ENCODE measurements around the gene ADH1A. TPM values are rescaled to one million over a fixed set of nuclear protein-coding genes. Genes with fewer than 3 reads are reported as not detected.

Gene ADH1A
- polyA plus RNA-seq, 1 donor (not counting 4 experiments of a cell fraction or from before 2014, with no cell fraction given): not detected

DNA sequence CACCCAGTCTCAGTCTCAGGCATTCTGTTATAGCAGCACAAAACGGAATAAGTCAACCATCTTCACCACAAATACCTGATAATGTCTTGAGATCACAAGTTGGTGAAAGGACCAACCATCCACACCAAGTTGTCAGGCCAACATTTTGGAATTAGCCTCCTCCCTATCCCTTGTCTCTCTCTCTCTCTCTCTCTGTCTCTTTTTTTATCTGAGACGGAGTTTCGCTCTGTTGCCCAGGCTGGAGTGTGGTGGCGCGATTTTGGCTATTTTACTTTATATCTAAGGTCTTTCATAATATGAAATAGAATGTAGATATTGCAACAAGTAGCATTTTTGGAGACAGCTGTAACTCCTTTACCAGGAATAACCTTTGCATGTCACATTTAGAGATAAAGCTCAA is 15.7 kb downstream of the ADH1A start:
- Histone ChIP-seq H3K27me3 (ENCODE audit: control insufficient read depth, extremely low read depth, insufficient read depth, low read length) (no peaks in the 10 kb centered on the region), H4K20me1 (ENCODE audit: control insufficient read depth, extremely low read depth, insufficient read depth, low read length) (no peaks in the 10 kb centered on the region), H2AFZ (ENCODE audit: control insufficient read depth, low read length) (no peak overlapping the region), H3K4me3 (ENCODE audit: control insufficient read depth in 2 of 3, extremely low read depth in 1 of 3, insufficient read depth in 2 of 3, low read depth in 1 of 3, low read length in 3 of 3) (no peak overlapping the region), H3K27ac (ENCODE audit: control insufficient read depth, insufficient read depth, low read length) (no peak overlapping the region), H3K4me1 (ENCODE audit: control insufficient read depth, extremely low read depth, insufficient read depth, low read length) (no peaks in the 10 kb centered on the region), H3K79me2 (ENCODE audit: control insufficient read depth, insufficient read depth, low read length) (no peaks in the 10 kb centered on the region), H3K4me2 (ENCODE audit: control insufficient read depth, extremely low read depth, insufficient read depth, low read depth, low read length) (no peak overlapping the region), H3K9me1 (ENCODE audit: control insufficient read depth, extremely low read depth, insufficient read depth, low read length) (no peaks in the 10 kb centered on the region), H3K36me3 (ENCODE audit: control insufficient read depth in 2 of 2, extremely low read depth in 1 of 2, insufficient read depth in 2 of 2, low read length in 2 of 2) (no peaks in the 10 kb centered on the region), H3K9me3 (ENCODE audit: control insufficient read depth, low read depth, low read length) (no peaks in the 10 kb centered on the region), H3K9ac (ENCODE audit: control insufficient read depth, extremely low read depth, insufficient read depth, low read length) (no peak overlapping the region)
- no peak for DNase-seq (ENCODE audit: low read depth, low spot score)
- dilution Hi-C loops (cut with MboI; ENCODE audit: extremely low pct_ligation_motif_present, low sequenced_read_pairs): no loop called here
- no peak for TF ChIP-seq EZH2 (IDR thresholded peaks at IDR 0.05; ENCODE audit: low read length)
- TF ChIP-seq, protein P1, sequence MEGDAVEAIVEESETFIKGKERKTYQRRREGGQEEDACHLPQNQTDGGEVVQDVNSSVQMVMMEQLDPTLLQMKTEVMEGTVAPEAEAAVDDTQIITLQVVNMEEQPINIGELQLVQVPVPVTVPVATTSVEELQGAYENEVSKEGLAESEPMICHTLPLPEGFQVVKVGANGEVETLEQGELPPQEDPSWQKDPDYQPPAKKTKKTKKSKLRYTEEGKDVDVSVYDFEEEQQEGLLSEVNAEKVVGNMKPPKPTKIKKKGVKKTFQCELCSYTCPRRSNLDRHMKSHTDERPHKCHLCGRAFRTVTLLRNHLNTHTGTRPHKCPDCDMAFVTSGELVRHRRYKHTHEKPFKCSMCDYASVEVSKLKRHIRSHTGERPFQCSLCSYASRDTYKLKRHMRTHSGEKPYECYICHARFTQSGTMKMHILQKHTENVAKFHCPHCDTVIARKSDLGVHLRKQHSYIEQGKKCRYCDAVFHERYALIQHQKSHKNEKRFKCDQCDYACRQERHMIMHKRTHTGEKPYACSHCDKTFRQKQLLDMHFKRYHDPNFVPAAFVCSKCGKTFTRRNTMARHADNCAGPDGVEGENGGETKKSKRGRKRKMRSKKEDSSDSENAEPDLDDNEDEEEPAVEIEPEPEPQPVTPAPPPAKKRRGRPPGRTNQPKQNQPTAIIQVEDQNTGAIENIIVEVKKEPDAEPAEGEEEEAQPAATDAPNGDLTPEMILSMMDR (optimal IDR thresholded peaks at IDR 0.05 in 1 of 3, IDR thresholded peaks at IDR 0.05 in 1 of 3, conservative IDR thresholded peaks at IDR 0.05 in 1 of 3; ENCODE audit: extremely low read depth in 1 of 3, insufficient read depth in 2 of 3, low read length in 3 of 3): no peak
- no peak for FAIRE-seq

DNA sequence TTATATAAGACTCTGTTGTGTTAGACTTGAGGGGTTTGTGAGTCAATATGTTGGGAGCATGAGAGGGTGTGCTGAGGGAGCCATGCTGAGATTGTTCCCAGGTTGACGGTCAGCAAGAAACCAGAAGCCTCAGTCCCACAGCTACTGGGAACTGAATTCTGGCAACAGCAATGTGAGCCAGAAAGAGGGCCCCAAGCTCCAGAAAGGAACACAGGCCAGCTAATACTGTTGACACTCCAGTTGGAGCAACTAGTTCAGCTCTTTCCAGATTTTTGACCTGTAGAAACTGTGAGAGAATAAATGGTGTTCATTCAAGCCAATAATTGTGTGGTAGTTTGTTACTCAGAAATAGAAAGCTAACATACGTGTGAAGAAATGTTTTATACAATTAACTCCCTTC is 17.1 kb downstream of the ADH1A start:
- no peaks in the 10 kb centered on the region for H3K79me2 ChIP-seq (ENCODE audit: control insufficient read depth, insufficient read depth, low read length)
- H3K9me1 ChIP-seq (ENCODE audit: control insufficient read depth, extremely low read depth, insufficient read depth, low read length): no peaks in the 10 kb centered on the region
- TF ChIP-seq, protein P1 (optimal IDR thresholded peaks at IDR 0.05 in 1 of 3, IDR thresholded peaks at IDR 0.05 in 1 of 3, conservative IDR thresholded peaks at IDR 0.05 in 1 of 3; ENCODE audit: extremely low read depth in 1 of 3, insufficient read depth in 2 of 3, low read length in 3 of 3): no peak
- TF ChIP-seq EZH2 (IDR thresholded peaks at IDR 0.05; ENCODE audit: low read length): no peak
- H3K4me3 ChIP-seq (ENCODE audit: control insufficient read depth in 2 of 3, extremely low read depth in 1 of 3, insufficient read depth in 2 of 3, low read depth in 1 of 3, low read length in 3 of 3): no peak overlapping the region
- no peak for FAIRE-seq
- no peaks in the 10 kb centered on the region for H3K27me3 ChIP-seq (ENCODE audit: control insufficient read depth, extremely low read depth, insufficient read depth, low read length)
- no peaks in the 10 kb centered on the region for H3K36me3 ChIP-seq (ENCODE audit: control insufficient read depth in 2 of 2, extremely low read depth in 1 of 2, insufficient read depth in 2 of 2, low read length in 2 of 2)
- H2AFZ ChIP-seq (ENCODE audit: control insufficient read depth, low read length): no peak overlapping the region
- no peaks in the 10 kb centered on the region for H3K4me1 ChIP-seq (ENCODE audit: control insufficient read depth, extremely low read depth, insufficient read depth, low read length)
- H3K4me2 ChIP-seq (ENCODE audit: control insufficient read depth, extremely low read depth, insufficient read depth, low read depth, low read length): no peak overlapping the region
- H3K9me3 ChIP-seq (ENCODE audit: control insufficient read depth, low read depth, low read length): no peaks in the 10 kb centered on the region
- no peak overlapping the region for H3K27ac ChIP-seq (ENCODE audit: control insufficient read depth, insufficient read depth, low read length)
- dilution Hi-C loops (cut with MboI; ENCODE audit: extremely low pct_ligation_motif_present, low sequenced_read_pairs): no loop called here
- no peak overlapping the region for H3K9ac ChIP-seq (ENCODE audit: control insufficient read depth, extremely low read depth, insufficient read depth, low read length)
- H4K20me1 ChIP-seq (ENCODE audit: control insufficient read depth, extremely low read depth, insufficient read depth, low read length): no peaks in the 10 kb centered on the region
- DNase-seq (ENCODE audit: low read depth, low spot score): no peak

Data from keratinocyte (primary cell).